Activated CD4-positive, alpha-beta T cell treated with anti-CD3 and anti-CD28 coated beads, Interleukin-2, amount 50 U/mL, for 48 hours (primary cell): Measurements from ENCODE around the gene CD37.
"Not testable (repeated sequence)": the region's sequence is repeated elsewhere in the genome, so short reads cannot be mapped to it uniquely, and the experiment has no call there.

Source experiments
- DNase-seq, 2 experiments: peaks; one replicate each; pipeline ENCODE4 v3.0.0-alpha.2; 2020

Gene CD37

GRCh38 chr19:49335071-49335783 lies at the start of gene CD37:
Gene CD37 (plus strand): TSS chr19:49335406. CDS start chr19:49335541, 135 bp downstream.
- peak; percentile 58 to 68 for DNase-seq

GRCh38 chr19:49287141-49287770 lies 48.0 kb upstream of the CD37 start:
- DNase-seq: no peak

GRCh38 chr19:49288205-49288604 lies 47.0 kb upstream of the CD37 start:
- DNase-seq: not testable (repeated sequence)

DNA sequence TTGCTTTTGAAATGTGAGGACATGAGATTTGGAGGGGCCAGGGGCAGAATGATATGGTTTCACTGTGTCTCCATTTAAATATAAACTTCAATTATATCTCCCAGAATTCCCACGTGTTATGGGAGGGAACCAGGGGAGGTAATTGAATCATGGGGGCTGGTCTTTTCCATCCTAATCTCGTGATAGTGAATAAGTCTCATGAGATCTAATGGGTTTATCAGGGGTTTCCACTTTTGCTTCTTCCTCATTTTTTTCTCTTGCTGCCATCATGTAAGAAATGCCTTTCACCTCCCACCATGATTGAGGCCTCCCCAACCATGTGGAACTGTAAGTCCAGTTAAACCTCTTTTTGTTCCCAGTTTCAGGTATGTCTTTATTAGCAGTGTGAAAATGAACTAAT lies 45.9 kb upstream of the CD37 start:
- not testable (repeated sequence) for DNase-seq

DNA sequence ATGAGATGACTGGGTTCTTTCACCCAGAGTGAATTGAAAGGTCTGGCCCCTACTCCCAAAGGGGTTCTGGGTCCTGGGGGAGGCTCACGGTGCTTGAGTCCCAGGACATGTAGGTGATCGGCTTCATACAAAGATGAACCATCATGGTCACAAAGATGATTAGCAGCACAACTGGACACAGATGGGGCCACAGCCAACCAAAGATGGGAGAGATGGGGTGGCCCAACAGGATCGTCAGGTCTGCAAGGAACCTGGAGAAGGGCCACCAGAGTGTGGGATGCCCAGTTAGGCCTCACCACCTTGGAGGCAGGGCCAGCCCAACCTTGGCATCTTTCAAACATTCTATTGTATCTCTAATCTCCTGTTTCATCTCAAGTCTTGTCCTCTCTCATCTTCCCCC lies 44.7 kb upstream of the CD37 start:
- DNase-seq: no peak

DNA sequence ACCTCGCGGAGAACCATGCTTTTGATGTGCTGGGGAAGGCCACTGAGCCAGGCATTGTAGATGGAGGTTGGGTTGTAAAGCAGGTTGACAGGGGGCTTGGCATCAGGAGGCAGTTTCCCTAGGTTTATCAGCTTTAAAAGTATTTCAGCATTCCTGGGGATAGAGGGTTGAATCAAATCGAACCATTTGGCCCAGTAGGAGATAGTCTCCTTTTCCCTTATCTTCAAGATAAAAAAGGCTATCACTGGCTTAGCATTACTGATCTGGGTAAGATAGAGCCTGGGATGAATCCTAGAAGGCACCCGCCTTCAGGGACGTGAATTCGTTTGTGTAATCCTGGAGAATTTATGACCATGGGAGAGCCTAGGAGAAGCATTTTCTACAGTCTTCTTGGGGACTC lies 40.8 kb upstream of the CD37 start:
- DNase-seq: no peak

GRCh38 chr19:49295208-49295880 lies 39.9 kb upstream of the CD37 start:
- DNase-seq: no peak

DNA sequence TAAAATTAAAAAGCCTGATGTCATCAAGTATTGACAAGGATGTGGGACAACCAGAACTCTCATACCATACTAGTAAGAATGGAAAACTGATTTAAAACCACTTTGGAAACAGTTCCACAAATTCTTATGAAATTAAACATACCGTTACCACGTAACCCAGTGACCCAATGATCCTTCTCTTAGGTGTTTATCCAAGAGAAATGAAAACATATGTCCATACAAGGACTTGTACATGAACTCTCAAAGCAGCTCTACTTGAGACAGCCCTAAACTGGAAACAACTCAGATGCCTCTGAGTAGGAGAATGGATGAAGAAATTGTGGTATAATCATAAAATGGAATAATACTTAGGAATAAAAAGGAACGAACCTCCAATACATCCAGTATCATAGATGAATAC lies 37.8 kb upstream of the CD37 start:
- no peak for DNase-seq

DNA sequence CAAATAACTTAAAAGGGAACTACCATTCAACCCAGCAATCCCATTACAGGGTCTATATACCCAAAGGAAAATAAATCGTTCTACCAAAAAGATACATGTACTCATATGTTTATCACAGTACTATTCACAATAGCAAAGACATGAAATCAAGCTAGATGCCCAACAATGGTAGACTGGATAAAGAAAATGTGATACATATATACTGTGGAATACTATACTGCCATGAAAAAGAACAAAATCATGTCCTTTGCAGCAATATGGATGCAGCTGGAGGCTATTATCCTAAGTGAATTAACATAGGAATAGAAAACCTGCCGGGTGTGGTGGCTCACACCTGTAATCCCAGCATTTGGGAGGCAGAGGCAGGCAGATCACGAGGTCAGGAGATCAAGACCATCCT lies 36.6 kb upstream of the CD37 start:
- not testable (repeated sequence) for DNase-seq

DNA sequence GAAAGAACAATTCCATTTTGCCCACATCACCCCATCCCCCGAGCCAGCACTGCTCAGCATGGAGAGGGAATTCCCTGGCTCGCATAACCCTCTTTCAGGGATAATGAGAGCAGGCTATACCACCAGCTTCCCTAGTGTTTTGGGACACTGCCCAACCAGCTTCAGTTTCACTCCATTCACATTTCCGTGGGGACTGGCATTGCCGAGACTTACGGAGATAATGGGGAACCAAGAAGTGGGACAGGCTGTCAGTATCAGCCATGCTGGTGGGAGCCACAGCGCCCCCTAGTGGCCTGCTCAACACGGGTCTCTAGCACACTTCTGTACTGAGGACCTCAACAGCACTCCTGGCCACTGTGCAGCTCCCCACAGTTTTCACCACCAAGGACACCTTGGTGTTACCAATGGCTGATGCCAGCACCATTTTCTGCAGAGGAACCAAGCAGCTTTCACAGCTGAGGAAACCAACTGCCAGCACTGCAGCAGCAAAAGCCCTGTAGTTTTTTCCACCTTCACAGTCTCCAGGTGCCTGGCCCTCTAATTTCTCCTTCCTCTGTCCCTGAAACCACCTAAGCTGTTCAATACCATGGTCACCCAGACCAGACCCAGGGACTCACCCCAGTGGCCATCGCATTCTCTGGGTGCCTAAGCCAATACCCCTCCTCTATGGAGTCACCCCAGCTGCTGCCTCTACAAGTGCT lies 33.9 kb upstream of the CD37 start:
- peak; percentile 88 to 91 for DNase-seq

GRCh38 chr19:49301866-49302252 lies 33.3 kb upstream of the CD37 start:
- no peak for DNase-seq

DNA sequence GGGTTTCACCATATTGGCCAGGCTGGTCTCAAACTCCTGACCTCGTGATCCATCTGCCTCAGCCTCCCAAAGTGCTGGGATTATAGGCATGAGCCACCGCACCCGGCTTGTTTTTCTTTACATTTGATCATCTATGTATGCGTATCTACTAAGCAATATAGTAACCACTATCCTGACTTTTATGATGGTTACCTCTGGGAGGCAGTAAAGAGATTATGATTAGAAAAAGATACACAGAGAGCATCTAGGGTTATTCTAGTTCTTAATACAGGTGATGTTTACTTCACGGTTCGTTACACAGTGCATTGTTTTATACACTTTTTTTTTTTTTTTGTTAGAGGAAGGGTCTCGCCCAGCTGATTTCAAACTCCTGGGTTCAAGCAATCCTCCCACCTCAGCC lies 28.5 kb upstream of the CD37 start:
- not testable (repeated sequence) for DNase-seq

DNA sequence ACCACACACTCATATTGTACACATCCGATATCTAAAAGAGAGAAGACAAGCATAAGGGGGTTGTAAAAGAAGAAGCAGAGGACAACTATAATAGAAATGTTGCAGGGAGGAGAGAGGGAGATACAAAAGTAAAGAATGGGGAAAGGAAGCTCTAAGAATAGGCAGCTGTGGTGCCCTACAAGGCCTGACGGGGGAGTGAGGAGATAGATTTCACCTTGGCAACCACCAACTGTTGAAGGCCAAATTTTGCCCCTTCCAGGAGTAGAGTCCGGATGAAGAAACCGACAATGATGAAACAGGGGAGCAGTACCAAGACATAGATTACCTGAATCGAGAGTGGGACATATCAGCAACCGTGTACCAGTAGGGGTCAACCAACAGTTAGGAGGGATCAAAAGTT lies 26.1 kb upstream of the CD37 start:
- no peak for DNase-seq

DNA sequence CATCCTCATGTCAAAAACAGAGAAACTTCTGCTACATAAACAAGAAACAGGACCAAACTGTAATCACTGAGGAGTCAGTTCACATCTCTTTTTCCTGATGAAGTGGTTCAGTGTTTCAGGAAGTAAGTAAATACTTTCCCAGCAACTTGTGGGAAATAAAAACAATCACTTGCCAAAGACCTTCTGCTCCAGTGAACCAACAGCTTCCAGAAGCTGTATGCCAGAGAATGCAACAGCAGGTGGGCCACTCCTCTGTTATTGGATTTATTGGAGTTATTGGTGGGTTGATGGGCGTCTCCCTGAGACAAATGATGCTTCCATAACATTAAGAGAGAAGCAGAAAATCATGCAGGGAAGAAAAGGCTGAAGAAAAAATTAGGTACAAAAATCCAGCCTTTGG lies 20.1 kb upstream of the CD37 start:
- DNase-seq: no peak

DNA sequence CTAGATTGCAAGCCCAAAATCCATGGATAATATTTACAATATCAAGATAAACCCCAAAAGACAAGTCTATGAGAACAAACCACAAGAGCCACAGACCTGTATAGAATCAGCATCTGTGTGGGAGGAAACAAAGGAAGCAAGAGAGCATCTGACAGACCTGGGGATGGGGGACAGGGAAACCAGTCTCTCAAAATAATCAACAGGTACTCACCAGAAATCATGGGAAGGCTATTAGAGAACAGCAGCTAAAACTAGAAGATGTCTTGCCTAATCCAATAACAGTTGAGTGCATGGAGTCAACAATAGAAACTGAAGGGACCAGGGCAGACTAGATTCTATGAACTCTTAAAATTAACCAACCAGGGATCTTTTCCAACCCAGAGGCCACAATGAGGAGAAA lies 18.9 kb upstream of the CD37 start:
- no peak for DNase-seq

DNA sequence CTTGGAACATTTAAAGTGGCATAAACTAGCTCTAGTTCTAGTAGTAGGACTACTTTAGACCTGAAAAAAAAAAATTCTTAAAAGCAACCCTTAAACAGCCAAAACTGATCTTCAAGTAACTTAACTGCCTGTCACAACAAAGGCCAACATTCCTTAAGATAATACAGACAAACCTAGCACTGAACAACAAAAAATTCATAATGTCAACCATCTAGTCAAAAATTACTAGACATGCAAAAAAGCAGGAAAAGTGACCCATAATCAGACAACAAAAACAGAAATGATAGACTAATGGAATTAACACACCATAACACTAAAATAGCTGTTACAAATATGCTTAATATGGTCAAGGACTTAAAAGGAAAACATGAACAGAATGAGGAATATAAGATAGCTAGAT lies 16.9 kb upstream of the CD37 start:
- DNase-seq: no peak

- no peak for DNase-seq
Measured at GRCh38 chr19:49324801-49325576, 10.2 kb upstream of the CD37 start, which contains the start of gene SLC6A16. Gene SLC6A16 (minus strand): TSS chr19:49325191. CDS start chr19:49311347, 13,844 bp downstream.

- not testable (repeated sequence) for DNase-seq
Measured at GRCh38 chr19:49325756-49326155, 9.4 kb upstream of the CD37 start.

DNA sequence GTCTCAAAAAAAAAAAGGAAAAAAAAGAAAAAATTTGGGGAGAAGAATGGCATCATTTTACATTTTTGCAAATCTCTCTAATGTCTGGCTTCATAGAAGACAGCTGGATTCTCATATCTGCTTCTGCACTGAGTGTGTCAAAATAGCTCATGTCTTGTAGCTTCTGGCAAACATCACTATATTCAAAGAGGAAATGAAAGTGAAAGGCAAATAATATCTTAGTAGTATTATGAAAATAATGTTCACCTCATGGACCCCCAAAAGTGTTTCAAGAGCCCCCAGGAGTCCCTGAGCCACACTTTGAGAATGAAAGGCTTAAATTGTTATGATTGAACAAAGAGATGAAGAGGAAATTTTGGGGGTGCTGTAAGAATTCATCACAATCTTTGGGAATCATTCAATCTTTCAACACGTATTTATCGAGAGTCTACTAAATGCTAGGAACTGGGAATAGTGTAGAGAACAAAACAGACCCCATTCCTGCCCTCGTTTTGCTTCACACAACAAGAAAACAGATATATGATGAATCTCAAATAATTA lies 9.0 kb upstream of the CD37 start:
- no peak for DNase-seq

DNA sequence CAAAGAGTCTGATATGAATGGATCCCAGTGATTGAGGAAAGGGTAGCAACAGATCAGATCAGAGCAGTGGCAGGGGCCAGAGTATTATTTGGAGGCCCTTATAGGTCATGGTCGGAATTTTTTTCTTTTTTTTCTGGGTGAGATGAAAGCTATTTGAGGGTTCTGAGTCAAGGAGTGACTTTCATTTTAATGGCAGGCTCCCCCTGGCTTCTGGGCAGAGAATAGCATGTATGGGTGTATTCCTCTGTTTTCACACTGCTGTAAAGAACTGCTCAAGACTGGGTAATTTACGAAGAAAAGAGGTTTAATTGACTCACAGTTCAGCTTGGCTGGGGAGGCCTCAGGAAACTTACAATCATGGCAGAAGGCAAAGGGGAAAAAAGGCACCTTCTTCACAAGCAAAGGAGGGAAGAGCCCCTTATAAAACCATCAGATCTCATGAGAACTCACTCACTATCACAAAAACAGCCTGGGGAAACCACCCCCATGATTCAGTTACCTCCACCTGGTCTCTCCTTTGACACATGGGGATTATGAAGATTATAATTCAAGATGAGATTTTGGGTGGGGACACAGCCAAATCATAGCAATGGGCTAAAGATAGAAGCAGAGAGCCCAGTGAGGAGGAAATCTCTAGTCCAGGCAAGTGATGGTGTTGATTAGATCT lies 7.2 kb upstream of the CD37 start:
- DNase-seq: peak; percentile 43 to 63

DNA sequence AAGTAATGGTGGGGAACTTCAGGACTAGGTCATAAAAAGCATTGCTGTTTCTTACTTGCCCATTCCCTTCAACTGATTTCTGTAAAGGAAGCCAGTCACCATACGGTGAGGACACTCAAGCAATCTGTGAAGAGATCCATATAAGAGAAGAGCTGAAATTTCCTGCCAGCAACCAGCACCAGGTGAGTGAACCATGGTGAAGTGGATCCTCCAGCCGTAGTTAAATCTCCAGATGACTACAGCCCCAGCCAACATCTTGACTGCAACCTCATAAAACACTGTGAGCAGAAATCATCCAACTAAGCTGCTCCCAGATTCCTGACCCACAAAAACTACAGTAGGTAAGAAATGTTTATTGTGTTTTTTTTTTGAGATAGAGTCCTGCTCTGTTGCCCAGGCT lies 6.5 kb upstream of the CD37 start:
- no peak for DNase-seq

DNA sequence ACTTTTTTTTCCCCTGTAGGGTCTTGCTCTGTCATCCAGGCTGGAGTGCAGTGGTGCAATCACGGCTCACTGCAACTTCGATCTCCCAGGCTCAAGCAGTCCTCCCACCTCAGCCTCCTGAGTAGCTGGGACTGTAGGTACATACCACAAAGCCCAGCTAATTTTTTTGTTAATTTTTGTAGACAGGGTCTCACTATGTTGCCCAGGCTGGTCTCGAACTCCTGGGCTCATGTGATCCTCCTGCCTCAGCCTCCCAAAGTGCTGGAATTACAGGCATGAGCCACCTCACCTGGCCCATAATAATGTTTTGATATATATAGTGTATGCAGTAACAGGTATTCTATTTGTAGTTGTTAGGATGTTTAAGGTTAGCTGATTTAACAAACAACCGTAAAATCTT lies 4.0 kb upstream of the CD37 start:
- DNase-seq: not testable (repeated sequence)
